H9 (cell line): ENCODE data around the gene CAMSAP2. TPM values are rescaled to one million over a fixed set of nuclear protein-coding genes. Genes with fewer than 3 reads are reported as not detected.

Source experiments
- DNase-seq: peaks from one replicate; pipeline ENCODE4 v3.0.0-alpha.2; 2017
- H2AFZ ChIP-seq: one replicate; pipeline ENCODE4 v1.6.1; 2013; ENCODE audit warnings: mild to moderate bottlenecking, low read length, control low read depth, moderate library complexity
- H2AK5ac ChIP-seq: 2 replicates; pipeline ENCODE4 v1.6.1; 2013; ENCODE audit warnings: low read length, control low read depth, mixed read lengths; ENCODE audit not compliant: insufficient read length
- H2BK120ac ChIP-seq: one replicate; pipeline ENCODE4 v1.6.1; 2013; ENCODE audit warnings: low read depth, mild to moderate bottlenecking, low read length, control low read depth, inconsistent platforms; ENCODE audit not compliant: poor library complexity, severe bottlenecking
- H2BK12ac ChIP-seq: 2 replicates; pipeline ENCODE4 v1.6.1; 2013; ENCODE audit warnings: low read length, control low read depth, mixed read lengths, low read depth; ENCODE audit not compliant: insufficient read length
- H2BK15ac ChIP-seq: 2 replicates; pipeline ENCODE4 v1.6.1; 2013; ENCODE audit warnings: low read depth, low read length, control low read depth
- H2BK20ac ChIP-seq: one replicate; pipeline ENCODE4 v1.6.1; 2013; ENCODE audit warnings: low read depth, mild to moderate bottlenecking, low read length, control low read depth, inconsistent platforms; ENCODE audit not compliant: poor library complexity, severe bottlenecking
- H2BK5ac ChIP-seq: 2 replicates; pipeline ENCODE4 v1.6.1; 2013; ENCODE audit warnings: low read length, control low read depth, mixed read lengths; ENCODE audit not compliant: insufficient read length
- H3K14ac ChIP-seq: 2 replicates; pipeline ENCODE4 v1.6.1; 2013; ENCODE audit warnings: low read length, control low read depth; ENCODE audit not compliant: insufficient read depth
- H3K18ac ChIP-seq: 2 replicates; pipeline ENCODE4 v1.6.1; 2013; ENCODE audit warnings: low read depth, mild to moderate bottlenecking, mixed read lengths, low read length, control low read depth; ENCODE audit not compliant: insufficient read length
- H3K23ac ChIP-seq: 2 replicates; pipeline ENCODE4 v1.6.1; 2013; ENCODE audit warnings: low read length, control low read depth, mixed read lengths, low read depth; ENCODE audit not compliant: insufficient read length
- H3K23me2 ChIP-seq: 2 replicates; pipeline ENCODE4 v1.6.1; 2013; ENCODE audit warnings: low read depth, mild to moderate bottlenecking, mixed read lengths, low read length, control low read depth; ENCODE audit not compliant: insufficient read length, poor library complexity, severe bottlenecking
- H3K27ac ChIP-seq: 2 replicates; pipeline ENCODE4 v1.5.1; 2013; ENCODE audit warnings: low read length, control low read depth, mixed read lengths, low read depth; ENCODE audit not compliant: insufficient read length
- H3K27me3 ChIP-seq: 2 replicates; pipeline ENCODE4 v1.6.1; 2013; ENCODE audit warnings: low read length, control low read depth, inconsistent platforms; ENCODE audit not compliant: insufficient read depth
- H3K4ac ChIP-seq: 2 replicates; pipeline ENCODE4 v1.6.1; 2013; ENCODE audit warnings: low read depth, mild to moderate bottlenecking, control low read depth, inconsistent platforms, low read length, moderate library complexity
- H3K4me1 ChIP-seq: 2 replicates; pipeline ENCODE4 v1.6.1; 2013; ENCODE audit warnings: low read length, control low read depth, inconsistent platforms; ENCODE audit not compliant: insufficient read depth
- H3K4me2 ChIP-seq: 2 replicates; pipeline ENCODE4 v1.6.1; 2013; ENCODE audit warnings: low read length, control low read depth, mixed read lengths; ENCODE audit not compliant: insufficient read length, insufficient read depth
- H3K56ac ChIP-seq: 2 replicates; pipeline ENCODE4 v1.6.1; 2013; ENCODE audit warnings: low read depth, mild to moderate bottlenecking, mixed read lengths, low read length, control low read depth; ENCODE audit not compliant: insufficient read length
- H3K79me1 ChIP-seq: 2 replicates; pipeline ENCODE4 v1.6.1; 2013; ENCODE audit warnings: low read depth, mild to moderate bottlenecking, moderate library complexity, low read length, control low read depth, inconsistent platforms; ENCODE audit not compliant: insufficient read depth, poor library complexity, severe bottlenecking
- H3K79me2 ChIP-seq: 2 replicates; pipeline ENCODE4 v1.6.1; 2013; ENCODE audit warnings: low read length, control low read depth, inconsistent platforms; ENCODE audit not compliant: insufficient read depth
- H3K9ac ChIP-seq: 2 replicates; pipeline ENCODE4 v1.6.1; 2013; ENCODE audit warnings: low read length, control low read depth, mixed read lengths; ENCODE audit not compliant: insufficient read length; ENCODE audit errors: extremely low read depth
- H3K9me3 ChIP-seq: one replicate; pipeline ENCODE4 v1.6.1; 2013; ENCODE audit warnings: low read depth, low read length, inconsistent platforms; ENCODE audit not compliant: control insufficient read depth
- H3T11ph ChIP-seq: one replicate; pipeline ENCODE4 v1.6.1; 2013; ENCODE audit warnings: mild to moderate bottlenecking, low read length, control low read depth, inconsistent platforms
- H4K20me1 ChIP-seq: one replicate; pipeline ENCODE4 v1.6.1; 2013; ENCODE audit not compliant: control insufficient read depth, insufficient read length, insufficient read depth
- H4K5ac ChIP-seq: 2 replicates; pipeline ENCODE4 v1.6.1; 2013; ENCODE audit warnings: low read depth, mild to moderate bottlenecking, mixed read lengths, low read length, control low read depth; ENCODE audit not compliant: insufficient read length
- H4K8ac ChIP-seq: replicated peaks from 2 replicates; pipeline ENCODE4 v1.6.1; 2013; ENCODE audit warnings: low read length, control low read depth, mixed read lengths, low read depth; ENCODE audit not compliant: insufficient read length
- H4K91ac ChIP-seq: 2 replicates; pipeline ENCODE4 v1.6.1; 2013; ENCODE audit warnings: low read depth, mild to moderate bottlenecking, moderate library complexity, mixed read lengths, low read length, control low read depth; ENCODE audit not compliant: insufficient read length
- H3K27ac Mint-ChIP-seq, 3 experiments: 2 replicates in 2 of 3; 3 replicates in 1 of 3; pipeline ENCODE4 v1.8.0; 2020 to 2021; ENCODE audit warnings: mixed read lengths in 3 of 3, mild to moderate bottlenecking in 1 of 3, moderate library complexity in 1 of 3
- H3K27me3 Mint-ChIP-seq: 2 replicates; pipeline ENCODE4 v1.8.0; 2021; ENCODE audit warnings: low read depth, mild to moderate bottlenecking, moderate library complexity, mixed read lengths
- H3K36me3 Mint-ChIP-seq, 3 experiments: 2 replicates in 2 of 3; 3 replicates in 1 of 3; pipeline ENCODE4 v1.8.0; 2020 to 2021; ENCODE audit warnings: low read depth in 3 of 3, mixed read lengths in 3 of 3; ENCODE audit not compliant: insufficient read depth in 1 of 3
- H3K4me1 Mint-ChIP-seq, 2 experiments: 2 replicates each; pipeline ENCODE4 v1.8.0; 2020; ENCODE audit warnings: mixed read lengths in 2 of 2
- H3K4me3 Mint-ChIP-seq, 2 experiments: 2 replicates in 1 of 2; 3 replicates in 1 of 2; pipeline ENCODE4 v1.8.0; 2020 to 2021; ENCODE audit warnings: mild to moderate bottlenecking in 2 of 2, mixed read lengths in 2 of 2, moderate library complexity in 1 of 2
- H3K9me3 Mint-ChIP-seq, 2 experiments: 2 replicates in 1 of 2; 3 replicates in 1 of 2; pipeline ENCODE4 v1.8.0; 2020; ENCODE audit warnings: mild to moderate bottlenecking in 2 of 2, mixed read lengths in 2 of 2, moderate library complexity in 1 of 2
- CTCF ChIP-seq: fragments of 200-600 bp; sonication (generic); conservative IDR thresholded peaks from 3 replicates; pipeline ENCODE4 v1.8.0; 2021; ENCODE audit warnings: antibody characterized with exemption, mild to moderate bottlenecking
- WGBS: extraction: QIAGEN DNeasy Blood & Tissue Kit; methylation state at CpG from one replicate; pipeline ENCODE4 v1.1.7; 2013; ENCODE audit warnings: missing lambda C conversion rate, low lambda C conversion rate, mixed read lengths; ENCODE audit not compliant: insufficient read length; ENCODE audit errors: extremely low coverage; 5-methylcytosine and 5-hydroxymethylcytosine counted together
- total RNA-seq: library from RNA; stranded (reverse); gene quantifications from 2 replicates; pipeline ENCODE4 v1.2.1, GENCODE V29; 2021

CAMSAP2 gene
- total RNA-seq, 1 experiment from 2014 or later, result 33.7 TPM

DNA sequence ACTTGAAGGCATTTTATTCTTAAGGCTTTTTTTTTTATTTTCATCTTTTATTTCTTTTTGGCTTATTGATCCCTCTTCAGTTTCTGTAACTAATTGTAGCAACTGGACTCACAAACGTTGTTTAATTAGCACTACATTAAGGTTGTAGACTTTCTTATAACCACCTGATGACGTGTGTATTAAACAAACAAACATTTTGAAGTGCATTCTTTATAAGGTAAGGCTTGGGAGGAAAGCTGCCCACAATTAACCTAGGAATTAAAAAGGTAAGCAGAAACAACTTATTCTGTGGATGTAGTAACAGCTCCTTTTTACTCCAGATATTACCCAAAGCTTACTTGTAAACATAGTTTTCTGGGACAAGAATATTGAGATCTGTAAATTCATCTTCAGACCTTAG is 55.0 kb downstream of the CAMSAP2 start:
- H3K14ac ChIP-seq, result no peak overlapping the region
- no peak overlapping the region for H2BK5ac ChIP-seq
- H3K27me3 Mint-ChIP-seq, result no peaks in the 10 kb centered on the region
- H4K91ac ChIP-seq, result no peak overlapping the region
- no peak overlapping the region for H3K18ac ChIP-seq
- H2AFZ ChIP-seq, result no peak overlapping the region
- H3K4me1 ChIP-seq, result no peaks in the 10 kb centered on the region
- no peak for DNase-seq
- no peak overlapping the region for H3K9ac ChIP-seq
- H2BK15ac ChIP-seq, result no peak overlapping the region
- no peak overlapping the region for H3K4ac ChIP-seq
- H3K9me3 ChIP-seq, result no peaks in the 10 kb centered on the region
- no peak overlapping the region for H2BK20ac ChIP-seq
- no peaks in the 10 kb centered on the region for H3K27me3 ChIP-seq
- H4K8ac ChIP-seq, result no peak overlapping the region
- no peak overlapping the region for H2BK12ac ChIP-seq
- no peak overlapping the region for H2AK5ac ChIP-seq
- H3T11ph ChIP-seq, result no peak overlapping the region
- peaks cover 5 to 7% of the 10 kb centered on the region in 2 experiments for H3K4me1 Mint-ChIP-seq
- no peaks in the 10 kb centered on the region for H3K79me1 ChIP-seq
- no peak overlapping the region for H4K5ac ChIP-seq
- H3K23me2 ChIP-seq, result no peaks in the 10 kb centered on the region
- H3K36me3 Mint-ChIP-seq, result peaks cover 7 to 18% (median 16%) of the 10 kb centered on the region in 3 experiments
- H3K27ac ChIP-seq, result no peak overlapping the region
- H2BK120ac ChIP-seq, result no peak overlapping the region
- no peaks in the 10 kb centered on the region for H3K79me2 ChIP-seq
- H3K27ac Mint-ChIP-seq, result no peak overlapping the region
- H4K20me1 ChIP-seq, result no peaks in the 10 kb centered on the region
- WGBS, result no CpG with 5 or more reads among the region's 2 CpGs
- H3K23ac ChIP-seq, result no peak overlapping the region
- peaks cover 0 to 3% of the 10 kb centered on the region in 2 experiments; a peak in 3 of 5 replicates for H3K9me3 Mint-ChIP-seq
- H3K4me2 ChIP-seq, result no peak overlapping the region
- H3K56ac ChIP-seq, result no peak overlapping the region
- H3K4me3 Mint-ChIP-seq, result no peak overlapping the region
- no peak for TF ChIP-seq CTCF
